Neural progenitor cell (in vitro differentiated cells): ENCODE measurements around the gene FGF21.

ENCODE experiments used
- CTCF ChIP-seq: fragments of 200-600 bp; sonication (generic); IDR thresholded peaks from 2 replicates; pipeline ENCODE4 v1.5.1; 2017; ENCODE audit warnings: antibody characterized with exemption, mild to moderate bottlenecking
- EZH2 ChIP-seq: fragments of 200-600 bp; sonication (generic); IDR thresholded peaks from 2 replicates; pipeline ENCODE4 v1.6.1; 2017; ENCODE audit warnings: antibody characterized with exemption, mild to moderate bottlenecking, moderate library complexity

- TF ChIP-seq EZH2 = no peak
- TF ChIP-seq CTCF = no peak
These were observed 50.1 kb downstream of the FGF21 start for GRCh38 chr19:48805452-48805851.
